ENCODE measurements around the gene CCDC92. TPM values are rescaled to one million over a fixed set of nuclear protein-coding genes. Genes with fewer than 3 reads are reported as not detected.

CCDC92 gene
- polyA plus RNA-seq (2011; rRNA removed): 25.5 and 27.5 TPM in 2 replicates
- 35.5 and 39.2 TPM in 2 replicates for polyA plus RNA-seq (2012; cell fraction: cytosol; rRNA removed)
- 42.5 and 47.8 TPM in 2 replicates for polyA plus RNA-seq (2012; cell fraction: nucleus; rRNA removed)
- 23.1 to 28.9 TPM (median 27.2 TPM) in 3 replicates for polyA plus RNA-seq (2017; fragmentation: RNase III; extraction: RNeasy Plus Mini Kit Qiagen cat#74134 plus additional on column Dnase treatment)
- polyA minus RNA-seq (2011; rRNA and poly(A)+ RNA removed): 27.6 and 29.1 TPM in 2 replicates

GRCh38 chr12:123972457-123973401 is at the start of gene CCDC92, which contains the start of gene ZNF664:
TSS of gene CCDC92 (minus strand) at chr12:123972831. CDS start at chr12:123944305, 28,526 bp downstream.
TSS of gene ZNF664 (plus strand) at chr12:123973215. CDS start at chr12:124012145, 38,930 bp downstream.
- peak within 1 kb of the TSS; percentile 89 to 96 for H3K27ac ChIP-seq
- H3K4me1 ChIP-seq: peaks cover 39% of the 10 kb centered on the region
- ATAC-seq (peak; percentile 82 to 85), DNase-seq (ENCODE audit: low read depth in 1 of 2, low spot score in 1 of 2) (peak; percentile 94 to 96), FAIRE-seq (no peak)
- H3K4me2 ChIP-seq: peak within 1 kb of the TSS; percentile 97
- WGBS (ENCODE audit: missing lambda C conversion rate): 0% methylated on average over 6 of the region's 138 CpGs
- H3K9me3 ChIP-seq: no peaks in the 10 kb centered on the region
- ChIA-PET POLR2A (interaction anchor here (0.5 to 1.7 kb wide), 10 partner anchors 10 to 796 kb away, joined by 3 to 5 read pairs (median 3); partner anchors contain the start of gene ATP6V0A2), CTCF (no interaction called here)
- H3K4me3 ChIP-seq: peak within 1 kb of the TSS; percentile 83
- TF ChIP-seq FOSB (CRISPR knock-in tag; IDR thresholded peaks at IDR 0.05): no peak
- no peak for TF ChIP-seq TP53 (CRISPR knock-in tag; IDR thresholded peaks at IDR 0.05)
- TF ChIP-seq BCL3 (IDR thresholded peaks at IDR 0.05): peak; percentile 46; the same call in 2 of the 3 replicates
- TF ChIP-seq RCOR1 (IDR thresholded peaks at IDR 0.05; ENCODE audit: low read depth, low read length): no peak
- TF ChIP-seq CBX2 (IDR thresholded peaks at IDR 0.05; ENCODE audit: borderline replicate concordance, low read depth): no peak
- peak; percentile 20; the same call in 2 of the 3 replicates for TF ChIP-seq CTCF (IDR thresholded peaks at IDR 0.05)
- no peak for TF ChIP-seq NPAS2 (CRISPR knock-in tag; IDR thresholded peaks at IDR 0.05; ENCODE audit: borderline replicate concordance)
- TF ChIP-seq PHF8 (IDR thresholded peaks at IDR 0.05; ENCODE audit: borderline replicate concordance, low read depth): no peak
- TF ChIP-seq JUN (IDR thresholded peaks at IDR 0.05): peak; percentile 51 to 77; a peak in 3 of 5 replicates
- TF ChIP-seq RARB (CRISPR knock-in tag; IDR thresholded peaks at IDR 0.05): no peak
- no peak for TF ChIP-seq ZFP36 (IDR thresholded peaks at IDR 0.05; ENCODE audit: borderline replicate concordance, partially characterized antibody)
- no peak for TF ChIP-seq RFX5 (IDR thresholded peaks at IDR 0.05)
- no peak for TF ChIP-seq ELK1 (IDR thresholded peaks at IDR 0.05; ENCODE audit: low read depth, low read length)
- TF ChIP-seq RNF2 (IDR thresholded peaks at IDR 0.05; ENCODE audit: borderline replicate concordance, low read depth): no peak
- TF ChIP-seq MAZ (IDR thresholded peaks at IDR 0.05; ENCODE audit: borderline replicate concordance, low read depth, low read length): peak; percentile 57; the same call in 1 of the 2 replicates
- peak; percentile 7; the same call in 1 of the 2 replicates for TF ChIP-seq MAX (IDR thresholded peaks at IDR 0.05)
- TF ChIP-seq FOSL2 (IDR thresholded peaks at IDR 0.05): no peak
- no peak for TF ChIP-seq FOSL2 (CRISPR knock-in tag; IDR thresholded peaks at IDR 0.05)
- no peak for TF ChIP-seq PBX3 (IDR thresholded peaks at IDR 0.05)
- TF ChIP-seq BHLHE40 (IDR thresholded peaks at IDR 0.05; ENCODE audit: low read depth, low read length): no peak
- TF ChIP-seq JUNB (IDR thresholded peaks at IDR 0.05): no peak
- TF ChIP-seq E2F6 (IDR thresholded peaks at IDR 0.05; ENCODE audit: borderline replicate concordance, low read depth): no peak
- TF ChIP-seq RAD21 (conservative IDR thresholded peaks at IDR 0.05 in 1 of 2, IDR thresholded peaks at IDR 0.05 in 1 of 2): peak in 1 of 2 experiments; percentile 7; a peak in 1 of 5 replicates
- no peak for TF ChIP-seq HMGXB4 (CRISPR knock-in tag; IDR thresholded peaks at IDR 0.05; ENCODE audit: borderline replicate concordance)
- peak; percentile 90 for TF ChIP-seq POLR2A (IDR thresholded peaks at IDR 0.05; ENCODE audit: low read length)

Measured in A549 (cell line).